Stomach (tissue), 4 donors: ENCODE results near the gene SPHKAP.

Source experiments
- CTCF ChIP-seq, 7 experiments: fragments of 450-650 bp in 4 of 7; fragments of 200-600 bp in 3 of 7; sonication (generic) in 3 of 7; IDR thresholded peaks; one replicate each; pipeline ENCODE4 v1.5.1; 2016 to 2019; ENCODE audit warnings: antibody characterized with exemption in 7 of 7, control low read depth in 2 of 7, mild to moderate bottlenecking in 1 of 7
- POLR2AphosphoS5 ChIP-seq, 3 donors: sonication (generic); formaldehyde crosslinking; IDR thresholded peaks; one replicate each; pipeline ENCODE4 v1.6.1; 2016; ENCODE audit warnings: antibody characterized with exemption in 3 of 3

GRCh38 chr2:228086561-228086960 is 94.9 kb downstream of the SPHKAP start:
- TF ChIP-seq CTCF (IDR thresholded peaks at IDR 0.05), result no peak
- no peak for TF ChIP-seq POLR2AphosphoS5 (IDR thresholded peaks at IDR 0.05)
